B cell (primary cell): Measurements from ENCODE around the gene BRIP1. TPM values are rescaled to one million over a fixed set of nuclear protein-coding genes. Genes with fewer than 3 reads are reported as not detected.
"Not testable (repeated sequence)": the region's sequence is repeated elsewhere in the genome, so short reads cannot be mapped to it uniquely, and the experiment has no call there.

ENCODE experiments used
- ATAC-seq: fragments of 200-7000 bp; cut with Tn5 transposase; one replicate; pipeline ENCODE4 v1.10.0; 2021; ENCODE audit warnings: low read depth, mild to moderate bottlenecking, moderate number of reproducible peaks, moderate library complexity
- CTCF ChIA-PET: fragments of 350-600 bp; sonication (Branson Sonifier 250); formaldehyde crosslinking; loops from one replicate; lab custom pipeline; 2021; ENCODE audit warnings: antibody characterized with exemption, inconsistent platforms; lab: Charles Lee
- POLR2A ChIA-PET: fragments of 350-600 bp; sonication (Branson Sonifier 250); formaldehyde crosslinking; loops from one replicate; lab custom pipeline; 2021; ENCODE audit warnings: antibody characterized with exemption; lab: Charles Lee
- DNase-seq: peaks from one replicate; pipeline ENCODE4 v3.0.0; 2013
- H2AFZ ChIP-seq: 2 replicates; pipeline ENCODE4 v1.6.1; 2012; ENCODE audit warnings: mild to moderate bottlenecking, low read depth, low read length; ENCODE audit not compliant: insufficient read depth, poor library complexity, severe bottlenecking
- H3K27ac ChIP-seq, 2 donors: 1 replicate in 1 of 2; 2 replicates in 1 of 2; pipeline ENCODE4 v1.5.1; 2012 to 2013; ENCODE audit warnings: low read length in 2 of 2, mild to moderate bottlenecking in 2 of 2, moderate library complexity in 1 of 2
- H3K27me3 ChIP-seq, 4 experiments: fragments of 200-600 bp in 1 of 4; sonication (generic) in 1 of 4; replicated peaks in 1 of 4; 1 replicate in 2 of 4; 2 replicates in 2 of 4; pipeline versions ENCODE4 v1.6.1 to v1.7.0; 2013 to 2016; ENCODE audit warnings: low read length in 3 of 4, mild to moderate bottlenecking in 2 of 4, mixed read lengths in 1 of 4, moderate library complexity in 1 of 4; ENCODE audit not compliant: insufficient read depth in 4 of 4, control insufficient read depth in 3 of 4; ENCODE audit errors: control extremely low read depth in 1 of 4
- H3K36me3 ChIP-seq, 2 experiments: replicated peaks in 1 of 2; 1 replicate in 1 of 2; 2 replicates in 1 of 2; pipeline versions ENCODE4 v1.6.1 to v1.7.1; 2013; ENCODE audit warnings: low read length in 1 of 2; ENCODE audit not compliant: insufficient read depth in 2 of 2, control insufficient read depth in 1 of 2; ENCODE audit errors: control extremely low read depth in 1 of 2, extremely low read depth in 1 of 2
- H3K4me1 ChIP-seq, 2 donors: fragments of 200-600 bp in 1 of 2; sonication (generic) in 1 of 2; 1 replicate in 1 of 2; 2 replicates in 1 of 2; pipeline versions ENCODE4 v1.5.1 to v1.6.1; 2013 to 2017; ENCODE audit warnings: low read length in 2 of 2; ENCODE audit not compliant: control insufficient read depth in 2 of 2, insufficient read depth in 2 of 2
- H3K4me2 ChIP-seq: replicated peaks from 2 replicates; pipeline ENCODE3; 2012; ENCODE audit warnings: mild to moderate bottlenecking, low read depth, low read length; ENCODE audit not compliant: poor library complexity, severe bottlenecking
- H3K4me3 ChIP-seq, 5 experiments: fragments of 200-600 bp in 1 of 5; sonication (generic) in 1 of 5; 1 replicate in 3 of 5; 2 replicates in 2 of 5; pipeline versions ENCODE4 v1.5.1 to v1.7.0; 2011 to 2016; ENCODE audit warnings: low read length in 4 of 5, mild to moderate bottlenecking in 4 of 5, low read depth in 2 of 5, control low read depth in 1 of 5, moderate library complexity in 1 of 5; ENCODE audit not compliant: insufficient read depth in 1 of 5; ENCODE audit errors: control extremely low read depth in 1 of 5, extremely low read depth in 1 of 5
- H3K79me2 ChIP-seq: fragments of 200-600 bp; sonication (generic); one replicate; pipeline ENCODE4 v1.6.0; 2016; ENCODE audit warnings: low read length; ENCODE audit not compliant: control insufficient read depth, insufficient read depth
- H3K9ac ChIP-seq: fragments of 200-600 bp; sonication (generic); 2 replicates; pipeline ENCODE4 v1.6.1; 2017; ENCODE audit warnings: mild to moderate bottlenecking, low read length, moderate library complexity
- H3K9me3 ChIP-seq, 3 donors: one replicate each; pipeline versions ENCODE4 v1.6.1 to v1.7.1; 2013; ENCODE audit warnings: low read length in 2 of 3; ENCODE audit not compliant: control insufficient read depth in 2 of 3, insufficient read depth in 1 of 3; ENCODE audit errors: control extremely low read depth in 1 of 3
- H4K20me1 ChIP-seq: 2 replicates; pipeline ENCODE4 v1.6.0; 2012; ENCODE audit warnings: mild to moderate bottlenecking, low read length; ENCODE audit not compliant: insufficient read depth, control insufficient read depth, poor library complexity, severe bottlenecking
- H3K27ac Mint-ChIP-seq: one replicate; pipeline ENCODE4 v1.8.0; 2021; ENCODE audit warnings: mixed read lengths
- H3K27me3 Mint-ChIP-seq: one replicate; pipeline ENCODE4 v1.8.0; 2021; ENCODE audit warnings: mixed read lengths
- H3K4me1 Mint-ChIP-seq: one replicate; pipeline ENCODE4 v1.8.0; 2021; ENCODE audit warnings: mixed read lengths
- H3K4me3 Mint-ChIP-seq: one replicate; pipeline ENCODE4 v1.8.0; 2021; ENCODE audit warnings: mixed read lengths
- H3K9me3 Mint-ChIP-seq: one replicate; pipeline ENCODE4 v1.8.0; 2022; ENCODE audit warnings: mixed read lengths; ENCODE audit not compliant: insufficient read depth
- CTCF ChIP-seq: fragments of 200-600 bp; IDR thresholded peaks from one replicate; pipeline ENCODE4 v1.8.0; 2022; ENCODE audit warnings: antibody characterized with exemption, mild to moderate bottlenecking
- EZH2 ChIP-seq: IDR thresholded peaks from 2 replicates; pipeline ENCODE4 v1.6.1; 2012; ENCODE audit warnings: borderline replicate concordance, low read depth, mild to moderate bottlenecking, moderate library complexity, low read length; ENCODE audit not compliant: insufficient read depth, poor library complexity, severe bottlenecking
- WGBS: methylation state at CpG from one replicate; pipeline ENCODE4 v1.1.5; 2013; ENCODE audit warnings: missing lambda C conversion rate; ENCODE audit not compliant: insufficient coverage; 5-methylcytosine and 5-hydroxymethylcytosine counted together
- intact Hi-C: fragments of 100-400 bp; cut with micrococcal nuclease; formaldehyde crosslinking; loops from one replicate; pipeline ENCODE4 v1.10.0; 2022
- polyA plus RNA-seq: library from polyadenylated mRNA; depleted of rRNA; stranded (reverse); fragments of >200 nt; gene quantifications from 2 replicates; pipeline ENCODE4 v1.2.3, GENCODE V29; 2012
- total RNA-seq, 2 donors: library from RNA; stranded (reverse); fragments of 120-200 nt in 1 of 2; gene quantifications; 1 replicate in 1 of 2; 2 replicates in 1 of 2; pipeline versions ENCODE4 v1.2.3 to v1.2.4, GENCODE V29; 2013 to 2022

The BRIP1 gene
- total and polyA plus RNA-seq, 2 donors (not counting 1 experiment from before 2014, with no cell fraction given), result 0.89 to 2.4 TPM

GRCh38 chr17:61669522-61669921 is 193.8 kb downstream of the BRIP1 start:
- Histone ChIP-seq H3K4me1 (no peaks in the 10 kb centered on the region), H3K36me3 (no peaks in the 10 kb centered on the region), H2AFZ (no peak overlapping the region), H4K20me1 (no peaks in the 10 kb centered on the region), H3K79me2 (no peaks in the 10 kb centered on the region), H3K4me2 (no peak overlapping the region), H3K9me3 (peaks cover 0 to 4% (median 0%) of the 10 kb centered on the region in 3 donors), H3K4me3 (no peak overlapping the region), H3K27ac (no peak overlapping the region), H3K27me3 (no peaks in the 10 kb centered on the region), H3K9ac (no peak overlapping the region)
- Mint-ChIP-seq H3K9me3 (no peaks in the 10 kb centered on the region), H3K27ac (no peak overlapping the region), H3K27me3 (no peaks in the 10 kb centered on the region), H3K4me1 (no peaks in the 10 kb centered on the region), H3K4me3 (no peak overlapping the region)
- DNase-seq (no peak), ATAC-seq (no peak)
- CTCF ChIA-PET, result interaction anchor here (0.7 kb wide), 1 partner anchor 14 kb away, joined by 3 read pairs; no protein-coding TSS in a partner anchor
- intact Hi-C loops, result no loop called here
- TF ChIP-seq EZH2 (no peak), CTCF (no peak)
- POLR2A ChIA-PET, result no interaction called here

DNA sequence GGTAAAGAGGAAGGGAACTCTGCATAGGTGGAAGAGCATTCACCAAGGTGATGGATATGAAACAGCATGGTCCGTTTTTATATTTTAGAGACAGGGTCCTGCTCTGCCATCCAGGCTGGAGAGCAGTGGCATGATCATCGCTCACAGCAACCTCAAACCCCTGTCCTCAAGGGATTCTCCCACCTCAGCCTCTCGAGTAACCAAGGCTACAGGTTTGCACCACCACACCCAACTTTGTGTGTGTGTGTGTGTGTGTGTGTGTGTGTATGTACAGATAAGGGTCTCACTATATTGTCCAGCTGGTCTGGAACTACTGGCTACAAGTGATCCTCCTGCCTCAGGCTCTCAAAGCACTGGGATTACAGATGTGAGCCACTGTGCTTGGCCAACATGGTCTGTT is 194.8 kb downstream of the BRIP1 start:
- H3K4me3 Mint-ChIP-seq, result no peak overlapping the region
- Histone ChIP-seq H2AFZ (no peak overlapping the region), H4K20me1 (no peaks in the 10 kb centered on the region), H3K27ac (no peak overlapping the region), H3K4me1 (no peaks in the 10 kb centered on the region), H3K4me3 (no peak overlapping the region), H3K4me2 (no peak overlapping the region), H3K9me3 (peaks cover 0 to 4% (median 0%) of the 10 kb centered on the region in 3 donors), H3K27me3 (no peaks in the 10 kb centered on the region), H3K9ac (no peak overlapping the region), H3K79me2 (no peaks in the 10 kb centered on the region), H3K36me3 (no peaks in the 10 kb centered on the region)
- no peaks in the 10 kb centered on the region for H3K9me3 Mint-ChIP-seq
- ChIA-PET POLR2A (no interaction called here), CTCF (no interaction called here)
- intact Hi-C loops, result no loop called here
- DNase-seq (no peak), ATAC-seq (no peak)
- no peaks in the 10 kb centered on the region for H3K27me3 Mint-ChIP-seq
- no CpG with 5 or more reads among the region's 3 CpGs for WGBS
- TF ChIP-seq EZH2, result no peak
- TF ChIP-seq CTCF, result no peak
- H3K4me1 Mint-ChIP-seq, result no peaks in the 10 kb centered on the region
- H3K27ac Mint-ChIP-seq, result no peak overlapping the region

- H3K27ac ChIP-seq, H3K27me3 ChIP-seq, H3K4me3 ChIP-seq, H3K27ac Mint-ChIP-seq, POLR2A ChIA-PET, H3K79me2 ChIP-seq, H3K4me1 Mint-ChIP-seq, CTCF ChIA-PET, DNase-seq, ATAC-seq, H3K27me3 Mint-ChIP-seq, H3K36me3 ChIP-seq, H3K9me3 Mint-ChIP-seq, H3K4me3 Mint-ChIP-seq, H3K4me2 ChIP-seq, intact Hi-C loops, H3K4me1 ChIP-seq, H2AFZ ChIP-seq, H3K9ac ChIP-seq, H3K9me3 ChIP-seq, H4K20me1 ChIP-seq: not testable (repeated sequence)
- no CpG with 5 or more reads among the region's 5 CpGs for WGBS
These were observed 196.8 kb downstream of the BRIP1 start for GRCh38 chr17:61666406-61667088.
